Activated naive CD4-positive, alpha-beta T cell treated with anti-CD3 and anti-CD28 coated beads, Interleukin-2, amount 10 ng/mL, durations not matched to agents 7 days and 5 days (primary cell): Measurements from ENCODE around the gene CERS6.

Source experiments
- CTCF ChIA-PET: fragments of 350-600 bp; sonication (Branson Sonifier 250); formaldehyde crosslinking; loops from one replicate; lab custom pipeline; 2021; ENCODE audit warnings: antibody characterized with exemption; lab: Charles Lee
- DNase-seq: peaks from one replicate; pipeline ENCODE4 v3.0.0-alpha.2; 2020
- H3K27ac Mint-ChIP-seq: one replicate; pipeline ENCODE4 v1.8.0; 2021; ENCODE audit warnings: mild to moderate bottlenecking, moderate library complexity, mixed read lengths
- H3K27me3 Mint-ChIP-seq: one replicate; pipeline ENCODE4 v1.8.0; 2021; ENCODE audit warnings: mild to moderate bottlenecking, mixed read lengths
- H3K36me3 Mint-ChIP-seq: one replicate; pipeline ENCODE4 v1.8.0; 2021; ENCODE audit warnings: mixed read lengths
- H3K4me1 Mint-ChIP-seq: one replicate; pipeline ENCODE4 v1.8.0; 2021; ENCODE audit warnings: mixed read lengths
- H3K4me3 Mint-ChIP-seq: one replicate; pipeline ENCODE4 v1.8.0; 2021; ENCODE audit warnings: mild to moderate bottlenecking, moderate library complexity, mixed read lengths
- H3K9me3 Mint-ChIP-seq: one replicate; pipeline ENCODE4 v1.8.0; 2021; ENCODE audit warnings: mixed read lengths

The CERS6 gene

DNA sequence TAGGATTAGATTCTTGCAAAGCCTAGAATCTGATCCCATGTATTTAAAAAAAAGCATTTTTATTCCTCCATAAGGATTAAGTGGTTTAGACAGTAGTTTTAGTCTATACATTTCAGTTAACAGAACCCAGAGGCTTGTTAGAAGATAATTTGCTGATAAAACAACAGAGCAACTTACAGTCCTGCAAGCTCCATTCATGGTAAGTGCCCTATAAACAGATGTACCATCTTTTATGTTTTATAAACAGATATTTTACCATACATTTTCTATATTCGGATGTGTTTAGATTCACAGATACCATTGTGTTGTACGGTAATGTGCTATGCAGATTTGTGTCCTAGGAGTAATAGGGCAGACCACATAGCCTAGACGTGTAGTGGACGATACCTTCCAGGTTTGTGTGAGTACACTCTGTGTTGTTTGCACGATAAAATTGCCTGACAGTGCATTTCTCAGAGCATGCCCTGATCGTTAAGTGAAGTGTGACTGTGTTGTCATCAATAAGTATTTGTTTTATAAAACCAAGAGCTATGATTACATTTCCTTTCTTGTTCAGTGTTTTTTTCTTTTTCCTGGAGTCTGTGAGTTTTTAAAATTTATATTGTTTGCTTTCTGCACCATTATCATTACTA, 54.2 kb downstream of the CERS6 start:
- CTCF ChIA-PET, result no interaction called here
- Mint-ChIP-seq H3K27me3 (no peaks in the 10 kb centered on the region), H3K4me3 (no peak overlapping the region), H3K4me1 (peaks cover 3% of the 10 kb centered on the region), H3K9me3 (no peaks in the 10 kb centered on the region), H3K27ac (no peak overlapping the region), H3K36me3 (peaks cover 6% of the 10 kb centered on the region)
- DNase-seq, result no peak

DNA sequence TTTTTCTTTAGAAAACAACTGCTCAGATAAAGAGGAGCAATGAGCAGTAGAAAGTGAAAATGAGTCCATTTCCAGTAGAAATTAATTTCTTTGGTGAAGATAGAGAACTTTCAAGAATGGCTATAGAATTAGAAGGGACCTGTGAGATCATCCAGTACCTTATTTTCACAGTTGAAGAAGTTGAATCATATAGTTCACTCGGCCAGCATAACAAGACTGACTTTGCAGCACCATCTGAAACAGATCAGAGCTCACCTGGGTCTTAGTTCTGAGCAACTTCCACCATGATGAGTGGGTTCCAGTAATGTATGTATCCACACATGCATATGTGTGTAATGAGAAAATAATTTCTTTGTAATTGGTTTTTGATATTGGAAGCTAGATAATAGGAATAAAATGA, 58.6 kb downstream of the CERS6 start:
- H3K27me3 Mint-ChIP-seq, result no peaks in the 10 kb centered on the region
- no peak overlapping the region for H3K4me3 Mint-ChIP-seq
- CTCF ChIA-PET, result interaction anchor here (1.5 kb wide), 1 partner anchor 166 kb away, joined by 4 read pairs; no protein-coding TSS in a partner anchor
- no peak overlapping the region for H3K27ac Mint-ChIP-seq
- peaks cover 3% of the 10 kb centered on the region for H3K4me1 Mint-ChIP-seq
- no peaks in the 10 kb centered on the region for H3K9me3 Mint-ChIP-seq
- peaks cover 6% of the 10 kb centered on the region for H3K36me3 Mint-ChIP-seq
- DNase-seq, result no peak

DNA sequence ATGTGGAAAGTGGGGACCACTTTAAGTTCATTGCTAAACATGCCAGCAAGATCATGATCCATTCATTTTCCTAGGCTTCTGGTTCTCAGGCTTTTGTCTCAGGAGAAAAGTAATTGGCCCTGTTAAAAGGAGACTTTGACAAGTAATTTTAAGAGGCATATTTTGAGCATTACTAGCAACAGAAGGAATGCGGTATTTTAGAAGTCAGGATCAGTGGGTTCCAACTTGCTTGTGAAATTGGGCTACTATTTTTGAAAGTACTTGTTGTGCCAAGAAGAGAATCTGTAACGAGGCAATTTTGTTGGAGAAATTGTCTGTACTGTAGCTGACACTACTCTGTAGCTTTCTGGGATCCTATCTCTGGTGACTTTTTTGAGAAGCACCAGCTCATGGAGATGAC, 59.4 kb downstream of the CERS6 start:
- peaks cover 6% of the 10 kb centered on the region for H3K36me3 Mint-ChIP-seq
- no peak overlapping the region for H3K27ac Mint-ChIP-seq
- no peaks in the 10 kb centered on the region for H3K27me3 Mint-ChIP-seq
- CTCF ChIA-PET, result no interaction called here
- no peaks in the 10 kb centered on the region for H3K9me3 Mint-ChIP-seq
- DNase-seq, result no peak
- peaks cover 5% of the 10 kb centered on the region for H3K4me1 Mint-ChIP-seq
- no peak overlapping the region for H3K4me3 Mint-ChIP-seq

GRCh38 chr2:168517816-168518215, 61.7 kb downstream of the CERS6 start:
- no peak overlapping the region for H3K4me3 Mint-ChIP-seq
- no peak for DNase-seq
- no peaks in the 10 kb centered on the region for H3K27me3 Mint-ChIP-seq
- CTCF ChIA-PET, result no interaction called here
- H3K27ac Mint-ChIP-seq, result no peak overlapping the region
- H3K9me3 Mint-ChIP-seq, result no peaks in the 10 kb centered on the region
- peaks cover 3% of the 10 kb centered on the region for H3K4me1 Mint-ChIP-seq
- H3K36me3 Mint-ChIP-seq, result peaks cover 5% of the 10 kb centered on the region

GRCh38 chr2:168518555-168519066, 62.5 kb downstream of the CERS6 start:
- no peak for DNase-seq
- Mint-ChIP-seq H3K27ac (no peak overlapping the region), H3K27me3 (no peaks in the 10 kb centered on the region), H3K4me1 (peaks cover 3% of the 10 kb centered on the region), H3K9me3 (no peaks in the 10 kb centered on the region), H3K36me3 (peaks cover 4% of the 10 kb centered on the region), H3K4me3 (no peak overlapping the region)
- CTCF ChIA-PET, result no interaction called here

DNA sequence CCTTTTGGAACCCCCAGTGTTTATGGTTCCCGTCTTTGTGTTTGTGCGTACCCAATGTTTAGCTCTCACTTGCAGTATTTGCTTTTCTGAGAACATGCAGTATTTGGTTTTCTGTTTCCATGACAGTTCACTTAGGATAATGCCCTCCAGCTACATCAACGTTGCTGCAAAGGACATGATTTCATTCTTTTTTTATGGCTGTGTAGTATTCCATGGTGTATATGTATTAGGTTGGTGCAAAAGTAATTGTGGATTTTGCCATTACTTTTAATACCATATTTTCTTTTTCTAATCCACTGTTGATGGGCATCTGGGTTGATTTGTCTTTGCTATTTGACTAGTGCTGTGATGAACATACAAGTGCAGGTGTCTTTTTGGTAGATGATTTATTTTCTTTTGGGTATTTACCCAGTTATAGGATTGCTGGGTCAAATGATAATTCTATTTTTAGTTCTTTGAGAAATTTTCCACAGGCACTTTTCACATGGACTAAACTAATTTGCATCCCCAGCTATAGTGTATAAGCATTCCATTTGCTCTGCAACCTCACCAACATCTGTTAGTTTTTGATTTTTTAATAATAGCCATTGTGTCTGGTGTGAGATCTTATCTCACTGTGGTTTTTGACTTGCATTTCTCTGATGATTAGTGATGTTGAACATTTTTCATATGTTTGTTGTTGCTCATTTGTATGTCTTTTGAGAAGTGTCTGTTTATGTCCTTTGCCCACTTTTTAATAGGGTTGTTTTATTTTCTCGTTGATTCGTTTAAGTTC, 63.6 kb downstream of the CERS6 start:
- DNase-seq, result no peak
- peaks cover 3% of the 10 kb centered on the region for H3K4me1 Mint-ChIP-seq

GRCh38 chr2:168521053-168521741, 65.1 kb downstream of the CERS6 start:
- no peaks in the 10 kb centered on the region for H3K36me3 Mint-ChIP-seq
- no peaks in the 10 kb centered on the region for H3K27me3 Mint-ChIP-seq
- CTCF ChIA-PET, result interaction anchor here (0.8 kb wide), 1 partner anchor 402 kb away, joined by 3 read pairs; no protein-coding TSS in a partner anchor
- H3K27ac Mint-ChIP-seq, result no peak overlapping the region
- H3K4me3 Mint-ChIP-seq, result no peak overlapping the region
- DNase-seq, result no peak
- no peaks in the 10 kb centered on the region for H3K9me3 Mint-ChIP-seq
- peaks cover 3% of the 10 kb centered on the region for H3K4me1 Mint-ChIP-seq

More for the DNA sequence above, 63.6 kb downstream of the CERS6 start:
- H3K4me3 Mint-ChIP-seq, result no peak overlapping the region
- H3K36me3 Mint-ChIP-seq, result no peaks in the 10 kb centered on the region
- CTCF ChIA-PET, result no interaction called here
- no peak overlapping the region for H3K27ac Mint-ChIP-seq
- no peaks in the 10 kb centered on the region for H3K9me3 Mint-ChIP-seq
- H3K27me3 Mint-ChIP-seq, result no peaks in the 10 kb centered on the region

DNA sequence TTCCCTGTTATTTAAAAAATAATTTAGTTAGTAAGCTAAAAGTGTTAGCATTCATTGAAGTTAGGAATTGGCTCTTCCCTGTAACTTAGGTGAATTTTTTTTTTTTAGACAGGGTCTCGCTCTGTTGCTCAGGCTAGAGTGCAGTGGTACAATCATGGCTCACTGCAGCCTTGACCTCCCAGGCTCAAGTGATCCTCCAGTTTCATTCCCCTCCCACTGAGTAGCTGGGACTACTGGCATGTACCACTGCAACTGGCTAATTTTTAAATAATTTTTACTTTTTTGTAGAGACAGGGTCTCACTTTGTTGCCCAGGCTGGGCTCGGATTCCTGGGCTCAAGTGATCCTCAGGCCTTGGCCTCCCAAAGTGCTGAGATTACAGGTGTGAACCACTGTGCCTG, 66.4 kb downstream of the CERS6 start:
- CTCF ChIA-PET, result no interaction called here
- H3K27ac Mint-ChIP-seq, result no peak overlapping the region
- no peaks in the 10 kb centered on the region for H3K9me3 Mint-ChIP-seq
- H3K4me1 Mint-ChIP-seq, result peaks cover 3% of the 10 kb centered on the region
- no peaks in the 10 kb centered on the region for H3K27me3 Mint-ChIP-seq
- H3K4me3 Mint-ChIP-seq, result no peak overlapping the region
- no peak for DNase-seq
- no peaks in the 10 kb centered on the region for H3K36me3 Mint-ChIP-seq

DNA sequence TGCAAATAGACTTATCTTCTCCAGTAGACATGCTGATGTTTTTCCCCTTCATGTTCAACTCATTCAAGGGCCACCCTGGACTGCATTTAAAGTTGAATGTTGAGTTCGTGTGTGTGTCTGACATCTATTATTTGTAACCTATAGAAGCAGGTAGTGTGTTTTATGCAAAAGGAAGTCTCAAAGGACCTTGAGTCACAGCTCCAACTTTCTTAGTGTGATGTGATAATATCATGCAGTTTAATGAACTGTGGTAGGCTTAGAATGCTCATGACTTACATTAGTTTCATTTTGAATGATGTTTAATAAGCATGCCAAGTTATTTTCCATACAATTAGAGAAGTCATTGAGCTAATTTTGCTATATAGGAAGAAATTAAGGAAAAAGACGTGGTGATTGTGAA, 67.9 kb downstream of the CERS6 start:
- H3K36me3 Mint-ChIP-seq, result no peaks in the 10 kb centered on the region
- no peaks in the 10 kb centered on the region for H3K9me3 Mint-ChIP-seq
- no peaks in the 10 kb centered on the region for H3K27me3 Mint-ChIP-seq
- no peak overlapping the region for H3K27ac Mint-ChIP-seq
- CTCF ChIA-PET, result no interaction called here
- H3K4me1 Mint-ChIP-seq, result peaks cover 3% of the 10 kb centered on the region
- no peak for DNase-seq
- no peak overlapping the region for H3K4me3 Mint-ChIP-seq

GRCh38 chr2:168525020-168525419, 68.9 kb downstream of the CERS6 start:
- no peak overlapping the region for H3K4me3 Mint-ChIP-seq
- H3K27ac Mint-ChIP-seq, result no peak overlapping the region
- no peaks in the 10 kb centered on the region for H3K36me3 Mint-ChIP-seq
- no peaks in the 10 kb centered on the region for H3K9me3 Mint-ChIP-seq
- H3K4me1 Mint-ChIP-seq, result peaks cover 3% of the 10 kb centered on the region
- CTCF ChIA-PET, result no interaction called here
- no peaks in the 10 kb centered on the region for H3K27me3 Mint-ChIP-seq
- DNase-seq, result no peak

GRCh38 chr2:168525716-168526446, 69.8 kb downstream of the CERS6 start:
- H3K27me3 Mint-ChIP-seq, result no peaks in the 10 kb centered on the region
- DNase-seq, result no peak
- H3K4me3 Mint-ChIP-seq, result no peak overlapping the region
- CTCF ChIA-PET, result interaction anchor here (1.1 kb wide), 1 partner anchor 179 kb away, joined by 3 read pairs; no protein-coding TSS in a partner anchor
- H3K4me1 Mint-ChIP-seq, result peaks cover 2% of the 10 kb centered on the region
- no peaks in the 10 kb centered on the region for H3K36me3 Mint-ChIP-seq
- H3K9me3 Mint-ChIP-seq, result no peaks in the 10 kb centered on the region
- no peak overlapping the region for H3K27ac Mint-ChIP-seq

GRCh38 chr2:168526641-168527040, 70.6 kb downstream of the CERS6 start:
- H3K36me3 Mint-ChIP-seq, result no peaks in the 10 kb centered on the region
- DNase-seq, result no peak
- no peak overlapping the region for H3K4me3 Mint-ChIP-seq
- H3K9me3 Mint-ChIP-seq, result no peaks in the 10 kb centered on the region
- no peaks in the 10 kb centered on the region for H3K27me3 Mint-ChIP-seq
- CTCF ChIA-PET, result no interaction called here
- peaks cover 7% of the 10 kb centered on the region for H3K4me1 Mint-ChIP-seq
- no peak overlapping the region for H3K27ac Mint-ChIP-seq

GRCh38 chr2:168528016-168528415, 71.9 kb downstream of the CERS6 start:
- H3K4me1 Mint-ChIP-seq, result peaks cover 8% of the 10 kb centered on the region
- H3K9me3 Mint-ChIP-seq, result no peaks in the 10 kb centered on the region
- no peak for DNase-seq
- CTCF ChIA-PET, result no interaction called here
- H3K27ac Mint-ChIP-seq, result no peak overlapping the region
- no peaks in the 10 kb centered on the region for H3K27me3 Mint-ChIP-seq
- H3K36me3 Mint-ChIP-seq, result peaks cover under 1% of the 10 kb centered on the region
- H3K4me3 Mint-ChIP-seq, result no peak overlapping the region

GRCh38 chr2:168528469-168528868, 72.4 kb downstream of the CERS6 start:
- H3K27me3 Mint-ChIP-seq, result no peaks in the 10 kb centered on the region
- peaks cover 2% of the 10 kb centered on the region for H3K36me3 Mint-ChIP-seq
- no peak overlapping the region for H3K4me3 Mint-ChIP-seq
- no peak overlapping the region for H3K27ac Mint-ChIP-seq
- H3K9me3 Mint-ChIP-seq, result no peaks in the 10 kb centered on the region
- DNase-seq, result no peak
- CTCF ChIA-PET, result no interaction called here
- H3K4me1 Mint-ChIP-seq, result peaks cover 10% of the 10 kb centered on the region
